Measurements from ENCODE around the gene RGS1.

RGS1 gene

DNA sequence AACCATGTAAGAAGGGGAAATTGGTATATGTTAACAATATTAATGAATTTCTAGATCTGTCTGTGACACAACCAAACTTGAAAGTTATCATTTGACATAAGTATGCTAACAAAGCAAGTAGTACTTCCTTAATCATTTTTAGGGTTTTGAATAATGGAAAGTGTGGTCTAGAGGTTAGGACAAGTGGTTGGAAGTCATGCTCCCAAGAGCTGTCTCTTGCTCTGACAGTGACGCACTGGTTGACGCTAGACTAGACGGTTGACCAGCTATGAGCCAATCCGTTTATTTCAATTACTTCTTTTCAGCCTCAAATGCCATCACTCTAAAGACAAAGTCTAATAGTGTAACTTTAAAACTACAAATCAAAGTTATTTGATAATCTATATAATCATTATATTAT is 20.7 kb upstream of the RGS1 start:
- DNase-seq = no peak

DNA sequence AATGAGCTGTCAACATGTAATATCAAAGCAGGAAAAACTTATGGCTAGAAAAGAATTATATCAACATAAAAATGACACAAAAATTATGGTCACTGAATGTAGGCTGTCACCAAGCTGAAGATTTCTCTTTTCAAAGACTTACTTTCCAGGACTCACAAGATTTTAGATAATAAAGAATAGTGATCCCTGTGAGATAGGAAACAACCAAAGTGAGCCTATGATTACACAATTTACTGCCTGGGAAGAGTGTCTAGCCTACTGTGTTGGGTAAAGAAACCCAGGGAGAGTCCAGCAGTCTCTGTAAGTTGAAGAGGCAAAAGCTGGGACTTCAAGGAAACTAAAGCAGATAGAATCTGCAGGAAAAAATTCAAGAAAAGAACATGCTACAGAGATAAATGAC is 20.2 kb upstream of the RGS1 start:
- no peak for DNase-seq

DNA sequence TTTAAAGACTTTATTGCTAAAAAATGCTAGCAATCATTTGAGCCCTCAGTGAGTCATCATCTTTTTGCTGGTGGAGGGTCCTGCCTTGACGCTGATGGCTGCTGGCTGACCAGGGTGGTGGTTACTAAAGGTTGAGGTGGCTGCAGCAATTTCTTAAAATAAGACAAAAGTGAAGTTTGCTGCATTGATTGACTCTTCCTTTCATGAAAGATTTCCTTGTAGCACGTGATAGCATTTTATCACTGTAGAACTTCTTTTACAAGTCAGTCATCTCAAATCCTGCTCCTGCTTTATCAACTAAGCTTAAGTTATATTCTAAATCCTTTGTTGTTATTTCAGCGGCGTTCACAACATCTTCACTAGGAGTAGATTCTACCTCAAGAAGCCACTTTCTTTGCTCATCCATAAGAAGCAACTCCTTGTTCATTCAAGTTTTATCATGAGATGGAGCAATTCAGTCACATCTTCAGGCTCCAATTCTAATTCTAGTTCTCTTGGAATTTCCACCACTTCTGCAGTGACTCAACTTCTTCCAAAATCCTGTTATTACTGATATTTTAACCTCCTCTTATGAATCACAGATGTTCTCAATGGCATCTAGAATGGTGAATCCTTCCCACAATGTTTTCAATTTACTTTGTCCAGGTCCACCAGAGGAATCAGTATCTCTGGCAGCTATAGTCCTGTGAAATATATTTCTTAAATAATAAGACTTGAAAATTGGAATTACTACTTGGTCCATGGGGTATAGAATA is 17.6 kb upstream of the RGS1 start:
- no peak for DNase-seq

DNA sequence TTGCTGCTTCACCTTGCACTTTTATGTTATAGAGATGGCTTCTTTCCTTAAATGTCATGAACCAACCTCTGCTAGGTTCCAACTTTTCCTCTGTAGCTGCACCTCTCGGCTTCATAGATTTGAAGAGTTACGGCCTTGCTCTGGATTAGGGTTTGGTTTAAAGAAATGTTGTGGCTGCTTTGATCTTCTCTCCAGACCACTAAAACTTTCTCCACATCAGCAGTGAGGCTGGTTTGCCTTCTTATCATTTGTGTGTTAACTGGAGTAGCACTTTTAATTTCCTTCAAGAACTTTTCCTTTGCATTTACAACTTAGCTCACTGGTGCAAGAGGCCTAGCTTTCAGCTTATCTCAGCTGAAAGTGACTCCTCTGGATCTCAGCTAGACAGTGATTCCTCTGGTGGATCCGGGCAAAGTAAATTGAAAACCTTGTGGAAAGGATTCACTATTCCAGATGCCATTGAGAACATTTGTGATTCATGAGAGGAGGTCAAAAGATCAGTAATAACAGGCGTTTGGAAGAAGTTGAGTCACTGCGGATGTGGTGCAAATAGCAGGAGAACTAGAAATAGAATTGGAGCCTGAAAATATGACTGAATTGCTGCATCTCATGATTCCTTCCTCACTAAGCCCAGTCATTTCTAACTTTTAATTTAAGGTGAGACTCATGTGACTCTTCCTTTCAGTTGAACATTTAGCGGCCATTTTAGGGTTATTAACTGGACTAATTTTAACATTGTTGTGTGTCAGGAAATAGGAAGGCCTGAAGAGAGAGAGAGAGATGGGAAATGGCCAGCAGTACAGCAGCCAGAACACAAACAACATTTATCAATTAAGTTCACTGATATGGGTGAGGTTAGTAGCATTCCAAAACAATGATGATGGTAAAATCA is 16.2 kb upstream of the RGS1 start:
- DNase-seq = no peak

DNA sequence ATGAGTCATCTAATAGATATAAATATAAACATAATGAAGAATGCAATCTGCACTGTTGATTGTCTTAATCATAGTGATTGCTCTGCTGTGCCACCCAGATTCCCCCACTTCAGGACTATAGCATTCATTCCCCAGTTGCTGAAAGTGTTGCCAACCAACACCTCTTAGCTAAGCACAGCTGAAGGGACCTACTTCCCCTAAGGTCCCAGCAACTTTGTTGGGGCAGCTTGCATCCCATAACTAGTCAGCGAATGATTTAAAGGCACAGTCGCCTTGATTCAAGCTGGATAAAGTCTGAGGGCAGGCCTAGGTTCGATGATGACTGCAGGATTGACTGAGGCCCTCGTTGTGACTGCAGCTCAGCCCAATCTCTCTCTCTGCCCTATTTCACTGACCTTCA is 14.3 kb upstream of the RGS1 start:
- DNase-seq = no peak

DNA sequence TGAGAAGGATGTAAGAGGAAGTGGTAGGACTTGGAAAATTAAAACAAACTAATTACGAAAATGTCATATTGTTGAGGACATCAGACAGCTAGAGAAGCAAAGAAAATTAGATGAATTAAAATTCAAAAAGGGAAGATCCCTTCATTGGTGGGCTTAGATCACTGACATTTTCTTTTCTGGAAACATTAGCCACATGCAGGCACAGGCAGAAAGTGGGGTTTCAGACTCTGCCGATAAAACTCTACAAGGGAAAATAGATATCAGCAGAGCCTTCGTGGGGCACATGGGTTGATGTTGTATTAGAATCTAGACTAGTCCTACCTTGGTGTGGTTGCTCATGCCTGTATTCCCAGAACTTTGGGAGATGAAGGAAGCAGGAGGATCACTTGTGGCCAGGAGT is 12.4 kb upstream of the RGS1 start:
- DNase-seq = no peak

DNA sequence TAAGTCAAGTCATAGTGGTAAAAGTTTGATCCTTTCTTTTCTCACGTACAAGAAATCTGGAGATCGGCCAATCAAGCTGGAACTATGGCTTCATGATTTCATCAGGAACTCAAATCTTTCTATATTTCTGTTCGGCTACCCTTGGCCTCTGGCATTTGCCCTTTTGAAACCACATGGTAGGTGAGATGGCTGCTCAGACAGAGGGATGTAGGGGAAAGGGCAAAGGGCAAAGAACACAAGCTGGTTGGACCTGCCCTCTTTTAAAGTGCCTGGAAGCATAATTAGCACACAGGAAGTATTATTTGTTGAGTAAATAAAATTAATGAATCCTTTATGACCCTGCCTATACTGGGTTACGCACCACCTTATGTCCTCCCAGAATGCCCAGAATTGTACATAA is 11.5 kb upstream of the RGS1 start:
- no peak for DNase-seq

DNA sequence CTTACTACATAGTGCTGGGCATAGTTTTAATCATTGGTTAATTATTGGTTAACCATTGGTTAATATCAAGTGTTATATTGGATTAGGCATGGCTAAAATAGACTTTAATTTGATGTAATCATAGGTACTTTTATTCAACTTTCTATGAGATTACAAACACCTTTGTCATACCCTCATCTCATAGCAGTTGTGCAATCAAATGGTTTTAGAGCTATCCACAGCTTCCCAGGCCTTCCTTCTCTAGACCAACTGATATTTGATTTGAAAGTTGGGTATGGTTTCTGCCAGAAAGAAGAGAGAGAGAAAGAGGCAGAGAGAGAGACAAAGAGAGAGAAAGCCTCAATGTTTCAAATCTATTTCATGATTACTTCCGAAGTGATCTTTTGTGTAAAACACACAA is 9.6 kb upstream of the RGS1 start:
- DNase-seq = no peak

DNA sequence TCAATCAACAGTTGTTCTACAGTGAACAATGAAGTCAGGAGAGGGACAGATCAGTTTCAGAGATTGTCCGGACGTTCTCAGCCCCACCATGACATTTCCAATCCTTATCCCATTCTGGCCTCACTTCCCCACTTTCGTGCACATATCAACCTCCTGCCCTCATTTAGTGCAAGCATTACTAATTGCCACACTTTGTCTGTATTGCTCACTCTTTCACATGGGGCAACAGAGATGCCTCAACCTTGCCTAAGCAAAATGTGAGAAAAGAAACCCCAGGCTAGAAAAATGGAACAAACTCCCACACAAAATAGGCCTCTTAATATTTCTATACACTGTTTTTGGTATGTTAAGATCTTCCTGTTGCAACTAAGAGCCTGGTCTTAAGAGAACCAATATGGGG is 8.9 kb upstream of the RGS1 start:
- DNase-seq = no peak

DNA sequence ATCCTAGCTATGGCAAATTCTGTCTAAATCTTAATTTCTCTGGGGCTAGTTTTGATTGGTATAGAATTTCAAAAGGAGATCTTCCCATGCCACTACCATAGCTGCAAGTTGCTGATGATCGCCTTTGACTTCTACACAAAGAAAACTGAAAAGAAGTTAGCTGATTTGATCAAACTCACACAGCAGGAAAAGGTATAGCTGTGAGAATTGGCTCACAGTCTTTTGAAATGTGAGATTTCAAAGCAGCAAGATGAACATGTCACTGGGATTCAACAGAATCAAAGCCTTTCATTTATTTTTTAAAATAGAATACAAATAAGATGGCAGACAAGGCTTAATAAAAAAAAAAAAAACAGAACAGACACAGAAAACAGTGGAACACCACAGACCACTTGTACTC is 7.5 kb upstream of the RGS1 start:
- no peak for DNase-seq

DNA sequence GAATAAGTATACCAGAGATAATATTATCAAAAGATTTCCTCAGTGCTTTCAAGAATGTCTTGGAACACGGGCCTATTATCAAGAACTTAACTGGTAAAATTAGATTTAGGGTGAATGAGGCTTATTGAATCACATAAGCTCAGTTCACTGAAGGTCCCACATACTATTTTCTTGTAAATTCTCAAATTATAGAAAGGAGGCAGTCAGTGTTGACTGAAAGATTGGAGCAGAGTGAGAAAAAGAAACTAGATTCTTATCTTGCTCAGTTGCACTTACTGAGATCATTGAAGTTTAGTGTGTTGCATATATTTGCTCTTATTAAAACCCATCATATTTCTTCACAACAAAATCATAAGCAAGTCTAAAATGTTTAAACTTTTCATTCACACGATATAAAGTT is 3.9 kb upstream of the RGS1 start:
- DNase-seq = no peak

DNA sequence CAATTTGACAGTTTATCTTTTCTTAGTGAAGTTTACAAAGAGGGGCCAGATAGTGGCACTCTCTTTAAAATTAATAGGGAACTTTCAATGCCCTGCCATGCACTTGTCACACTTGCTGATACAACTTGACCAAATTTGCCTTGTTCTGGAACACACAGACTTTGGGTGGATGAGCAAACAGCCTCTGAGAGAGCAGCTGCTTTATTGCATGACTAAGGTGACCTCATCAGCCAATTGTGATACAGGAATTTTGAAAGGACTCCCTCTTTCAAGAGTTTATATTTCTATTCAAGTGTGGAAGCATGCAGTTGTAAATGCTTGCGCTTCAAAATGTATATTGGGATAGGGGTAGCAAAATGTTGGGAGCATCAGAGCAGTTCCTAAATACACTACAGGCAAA is 2.1 kb upstream of the RGS1 start:
- no peak for DNase-seq

DNA sequence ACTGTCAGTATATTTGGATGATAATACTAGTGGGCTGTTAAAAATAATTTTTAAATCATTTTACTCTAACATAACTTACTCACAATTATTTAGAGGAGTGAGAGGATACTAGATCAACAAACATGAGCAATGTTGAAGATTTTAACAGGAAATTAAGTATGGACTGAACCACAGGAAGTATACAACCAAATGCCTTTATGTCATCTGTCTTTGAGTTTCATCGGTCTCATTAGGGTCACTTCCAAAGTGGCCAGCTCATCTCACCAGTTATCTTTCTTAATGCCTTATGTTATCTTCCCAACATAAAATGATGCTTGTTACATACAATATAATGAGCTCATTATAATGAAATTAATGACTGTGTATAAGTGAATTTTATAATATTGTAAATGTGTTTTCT is 1.5 kb upstream of the RGS1 start:
- DNase-seq = no peak

DNA sequence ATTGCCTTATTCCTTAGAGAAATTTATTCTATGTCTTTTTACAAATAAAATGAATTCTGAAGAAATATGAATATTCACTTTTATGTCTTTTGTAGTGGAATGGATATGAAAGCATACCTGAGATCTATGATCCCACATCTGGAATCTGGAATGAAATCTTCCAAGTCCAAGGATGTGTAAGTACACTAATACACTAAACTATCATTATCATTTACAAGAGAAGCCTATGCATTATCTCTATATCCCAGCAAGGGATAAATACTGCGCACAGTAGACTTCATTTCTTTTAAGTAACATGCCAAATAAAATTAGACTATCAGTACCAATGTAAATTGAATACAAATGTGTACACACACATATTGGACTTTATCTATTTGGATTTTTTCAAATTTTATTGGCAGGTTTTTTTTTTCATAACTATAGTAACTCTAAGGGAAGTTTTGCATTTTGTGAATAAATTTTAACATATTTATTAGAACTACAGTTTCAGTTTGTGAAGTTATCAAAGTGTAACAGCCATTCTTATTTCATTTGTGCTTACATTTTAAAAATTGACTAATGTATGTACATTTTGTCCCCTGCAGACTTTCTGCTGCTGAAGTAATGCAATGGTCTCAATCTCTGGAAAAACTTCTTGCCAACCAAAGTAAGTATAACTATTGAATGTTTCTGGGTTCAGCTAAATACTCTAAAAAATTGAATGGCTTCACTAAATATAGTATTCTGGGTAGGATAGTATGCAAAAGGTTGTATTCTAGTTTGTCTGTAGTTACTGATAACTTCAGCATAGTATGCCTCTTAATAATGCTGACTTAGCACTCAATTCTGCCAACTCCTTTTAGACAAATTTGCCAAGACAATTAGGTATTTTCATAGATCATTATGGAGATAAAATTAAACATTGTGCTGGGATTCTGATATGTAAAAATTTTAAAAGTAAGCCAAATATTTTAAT is 894 bp downstream of the RGS1 start:
- no peak for DNase-seq

DNA sequence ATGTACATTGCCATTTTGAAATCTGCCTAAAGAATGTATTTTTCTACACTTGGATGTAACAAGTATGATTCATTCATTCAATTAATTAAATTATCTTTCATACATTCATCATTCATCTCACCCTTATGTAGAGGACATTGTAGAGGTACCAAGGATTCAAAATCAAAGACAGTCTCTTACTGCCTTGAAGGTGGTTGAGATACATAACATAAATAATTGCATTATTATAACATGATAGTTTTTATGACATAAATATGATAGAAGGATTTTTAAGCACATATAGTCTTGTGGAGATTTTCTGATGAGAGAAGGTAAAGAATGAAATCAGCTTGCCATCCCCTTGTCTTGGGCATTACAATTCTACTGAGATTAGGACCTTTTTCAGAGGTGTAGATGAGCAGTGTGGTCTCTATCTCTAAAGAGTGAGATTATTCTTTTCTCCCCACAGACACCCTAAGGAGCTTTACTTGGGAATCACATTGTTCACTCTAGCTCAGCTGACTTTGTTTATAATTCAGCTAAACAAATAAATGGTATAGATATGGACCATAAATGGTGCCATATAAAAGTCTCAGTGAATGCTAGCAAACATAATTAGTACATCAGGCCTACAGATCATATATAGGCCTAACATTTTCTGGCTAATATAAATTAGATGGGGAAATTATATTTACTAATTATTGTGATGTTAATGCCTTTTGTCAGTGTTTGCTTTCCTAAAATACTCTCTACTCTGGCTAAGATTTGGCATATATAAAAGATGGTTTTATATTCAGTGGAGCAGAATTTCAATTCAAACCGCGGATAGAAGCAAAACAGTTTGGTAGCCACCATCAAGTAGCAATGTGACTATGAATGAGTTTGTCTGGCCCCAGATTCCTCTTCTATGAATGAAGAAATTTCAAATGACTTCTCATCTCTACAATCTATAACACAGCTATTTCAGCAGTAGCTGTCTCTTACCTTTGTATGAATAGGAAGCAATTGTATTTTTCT is 1.9 kb downstream of the RGS1 start:
- DNase-seq = no peak

DNA sequence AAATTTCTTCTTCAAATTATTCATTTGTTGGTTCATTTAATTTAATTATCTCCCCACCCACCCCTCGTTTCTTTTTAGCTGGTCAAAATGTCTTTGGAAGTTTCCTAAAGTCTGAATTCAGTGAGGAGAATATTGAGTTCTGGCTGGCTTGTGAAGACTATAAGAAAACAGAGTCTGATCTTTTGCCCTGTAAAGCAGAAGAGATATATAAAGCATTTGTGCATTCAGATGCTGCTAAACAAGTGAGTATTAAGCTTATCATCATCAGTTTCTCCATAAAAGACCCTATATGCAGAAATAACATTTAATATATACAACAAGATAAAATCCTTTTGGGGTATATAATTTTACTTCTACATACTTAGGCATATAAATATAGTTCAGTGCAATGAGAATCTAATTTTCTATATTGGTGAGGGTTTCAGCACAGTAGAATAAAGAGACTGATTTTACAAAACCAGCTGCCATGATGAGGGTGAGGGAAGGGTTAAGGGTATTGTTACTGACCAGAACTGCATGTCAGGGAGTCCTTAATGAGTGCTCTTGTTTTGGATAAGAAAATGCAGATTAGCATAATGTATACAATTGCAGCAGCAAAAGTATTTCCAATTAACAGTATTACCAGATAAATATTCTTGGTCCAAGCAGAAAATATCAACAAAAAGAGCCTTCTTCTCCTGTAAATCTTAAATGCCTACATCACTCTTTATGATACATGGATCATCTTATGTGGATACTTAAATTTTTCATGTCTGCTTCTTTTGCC is 2.8 kb downstream of the RGS1 start:
- DNase-seq = no peak

DNA sequence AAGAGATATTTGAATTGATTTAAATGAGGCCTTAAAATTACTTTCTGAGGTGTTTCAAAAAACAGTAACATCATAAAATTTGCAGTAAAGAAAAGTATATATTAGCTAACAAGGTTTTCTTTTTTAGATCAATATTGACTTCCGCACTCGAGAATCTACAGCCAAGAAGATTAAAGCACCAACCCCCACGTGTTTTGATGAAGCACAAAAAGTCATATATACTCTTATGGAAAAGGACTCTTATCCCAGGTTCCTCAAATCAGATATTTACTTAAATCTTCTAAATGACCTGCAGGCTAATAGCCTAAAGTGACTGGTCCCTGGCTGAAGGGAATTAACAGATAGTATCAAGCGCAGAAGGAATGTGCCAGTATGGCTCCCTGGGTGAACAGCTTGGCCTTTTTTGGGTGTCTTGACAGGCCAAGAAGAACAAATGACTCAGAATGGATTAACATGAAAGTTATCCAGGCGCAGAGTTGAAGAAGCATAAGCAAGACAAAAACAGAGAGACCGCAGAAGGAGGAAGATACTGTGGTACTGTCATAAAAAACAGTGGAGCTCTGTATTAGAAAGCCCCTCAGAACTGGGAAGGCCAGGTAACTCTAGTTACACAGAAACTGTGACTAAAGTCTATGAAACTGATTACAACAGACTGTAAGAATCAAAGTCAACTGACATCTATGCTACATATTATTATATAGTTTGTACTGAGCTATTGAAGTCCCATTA is 3.6 kb downstream of the RGS1 start:
- DNase-seq = no peak

DNA sequence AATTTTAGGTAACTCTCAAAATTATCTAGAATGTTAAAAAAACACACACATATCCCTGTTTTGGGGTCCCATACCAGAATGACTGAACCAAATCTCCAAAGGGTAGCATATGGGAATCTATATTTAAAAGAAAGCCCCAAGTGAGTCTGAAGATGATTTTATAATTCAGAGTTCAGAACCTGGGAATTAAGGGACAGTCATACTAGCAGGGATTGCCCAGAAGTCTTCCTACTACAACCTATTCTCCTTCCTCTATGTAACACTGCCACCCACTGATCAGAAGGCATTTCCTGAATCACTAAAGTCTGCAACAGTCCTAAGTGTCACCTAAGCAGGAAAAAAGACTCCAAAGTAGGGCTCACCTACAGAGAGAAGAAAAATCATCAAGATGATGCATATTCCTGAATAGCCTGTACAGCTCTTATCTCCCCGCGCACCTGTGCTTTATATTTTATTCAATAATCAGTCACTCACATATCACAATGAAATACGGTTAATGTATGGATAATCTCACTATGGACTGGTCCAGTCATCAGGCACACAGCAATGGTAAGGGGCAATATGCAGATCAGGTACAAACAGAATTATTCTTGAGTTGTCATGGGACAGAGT is 4.9 kb downstream of the RGS1 start:
- peak; percentile 2 for DNase-seq

DNA sequence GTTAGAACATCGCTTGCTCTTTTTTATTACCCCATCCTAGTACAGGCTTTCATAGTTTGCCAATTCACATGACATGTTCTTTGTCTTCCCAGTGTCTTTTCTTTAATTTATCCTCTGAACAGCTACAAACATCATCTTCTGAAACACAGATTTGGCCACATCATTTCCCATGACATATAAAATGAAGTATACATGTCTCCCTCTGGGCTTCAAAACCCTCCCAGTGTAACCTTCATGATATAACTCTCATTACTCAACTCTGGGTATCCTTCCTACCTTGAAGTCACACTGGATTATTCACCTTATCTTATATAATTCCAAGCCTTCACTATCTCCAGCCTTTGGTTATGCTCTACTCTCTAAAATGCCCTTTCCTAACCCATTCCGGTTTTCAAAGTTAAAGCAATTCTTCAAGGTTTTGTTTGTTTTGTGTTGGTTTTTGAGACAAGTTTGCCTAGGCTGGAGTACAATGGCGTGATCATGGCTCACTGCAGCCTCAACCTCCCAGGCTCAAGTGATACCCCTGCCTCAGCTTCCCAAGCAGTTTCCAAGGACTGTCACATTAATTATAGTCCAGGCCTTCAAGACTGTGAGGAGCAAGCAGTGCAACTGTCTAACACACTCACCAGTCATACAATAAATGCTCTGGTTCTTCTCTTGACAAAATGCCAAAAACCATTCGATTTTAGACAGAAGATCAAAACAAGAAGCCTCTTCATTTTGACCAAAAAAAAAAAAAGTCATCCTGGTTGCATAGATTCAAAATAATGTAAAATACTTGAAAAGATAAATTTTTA is 5.8 kb downstream of the RGS1 start:
- no peak for DNase-seq
